ENCODE measurements around the gene BEX4. TPM values are rescaled to one million over a fixed set of nuclear protein-coding genes. Genes with fewer than 3 reads are reported as not detected.
A peak's percentile ranks its signal among the peaks of the same experiment; 100 is the strongest.
"Not testable (repeated sequence)": the region's sequence is repeated elsewhere in the genome, so short reads cannot be mapped to it uniquely, and the experiment has no call there.

Gene BEX4, protein sequence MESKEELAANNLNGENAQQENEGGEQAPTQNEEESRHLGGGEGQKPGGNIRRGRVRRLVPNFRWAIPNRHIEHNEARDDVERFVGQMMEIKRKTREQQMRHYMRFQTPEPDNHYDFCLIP
- total RNA-seq = 10 to 100 TPM in 1 of 3 donors, 1 to 10 TPM in 2; 8.5 to 10.7 (median 8.7) TPM

DNA sequence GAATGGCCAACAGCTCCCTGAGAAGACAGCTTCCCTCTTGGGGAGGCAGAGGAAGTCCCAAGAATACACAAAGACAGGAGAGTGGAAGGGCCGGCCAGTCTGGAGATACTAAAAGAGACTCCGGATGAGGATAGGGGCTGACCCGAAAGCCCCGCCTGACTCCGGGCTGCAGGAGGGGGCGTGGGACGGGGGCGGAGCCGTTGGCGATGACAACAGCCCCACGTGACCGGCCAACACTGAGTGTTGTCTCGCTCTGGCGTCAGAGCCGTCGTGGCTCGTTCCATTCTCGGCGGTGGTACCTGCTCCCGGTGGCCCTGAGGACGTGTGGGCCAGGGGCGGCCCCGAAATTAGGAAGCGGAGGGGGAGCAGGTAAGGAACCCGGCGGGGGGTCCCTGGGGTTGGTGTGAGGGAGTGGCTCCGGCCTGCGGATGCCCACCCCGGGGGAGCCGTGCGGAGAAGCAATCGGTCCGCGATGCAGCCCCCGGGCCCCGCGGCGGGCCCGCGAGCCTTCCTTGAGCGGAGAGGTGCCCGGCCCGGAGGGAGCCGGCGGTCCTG lies at the start of gene BEX4:
Gene BEX4 (plus strand): TSS at position 239 of the 555 bp plus-strand sequence. CDS start 1,046 bp downstream, outside the sequence.
- H3K9me3 Mint-ChIP-seq = no peaks in the 10 kb centered on the region
- H3K27me3 Mint-ChIP-seq (ENCODE audit: low read depth) = no peaks in the 10 kb centered on the region
- ATAC-seq (peak; percentile 92 to 96), DNase-seq (peak; percentile 77)
- peak within 1 kb of the TSS; percentile 83 for H3K4me3 Mint-ChIP-seq
- H3K36me3 Mint-ChIP-seq (ENCODE audit: insufficient read depth) = no peaks in the 10 kb centered on the region
- H3K4me1 Mint-ChIP-seq (ENCODE audit: low read depth) = peaks cover 14% of the 10 kb centered on the region

- Mint-ChIP-seq H3K9me3 (no peaks in the 10 kb centered on the region), H3K4me1 (ENCODE audit: low read depth) (no peaks in the 10 kb centered on the region), H3K4me3 (no peak overlapping the region), H3K36me3 (ENCODE audit: insufficient read depth) (no peaks in the 10 kb centered on the region), H3K27me3 (ENCODE audit: low read depth) (peaks cover 2% of the 10 kb centered on the region)
- no peak for ATAC-seq
- no peak for DNase-seq
Observed at GRCh38 chrX:103170216-103170615, 44.7 kb upstream of the BEX4 start.

DNA sequence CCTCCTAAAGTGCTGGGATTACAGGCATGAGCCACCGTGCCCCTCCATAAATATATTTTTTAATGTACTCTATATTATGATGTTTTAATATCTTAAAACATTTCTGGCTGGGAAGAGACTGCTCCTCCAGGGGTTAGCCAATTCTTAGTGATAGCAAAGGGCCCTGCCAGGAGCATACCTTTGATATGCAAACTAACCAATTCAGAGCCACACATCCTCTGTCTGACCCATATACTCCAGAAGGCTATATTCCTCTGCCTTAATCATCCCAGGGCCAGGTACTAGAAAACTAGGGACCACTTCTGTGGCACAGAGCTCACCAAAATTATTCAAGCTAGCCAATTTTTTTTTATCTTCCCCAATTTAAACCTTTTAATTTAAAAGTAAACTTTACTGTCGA lies 43.6 kb upstream of the BEX4 start:
- ATAC-seq (no peak), DNase-seq (no peak)
- peaks cover 3% of the 10 kb centered on the region for H3K4me1 Mint-ChIP-seq (ENCODE audit: low read depth)
- no peak overlapping the region for H3K4me3 Mint-ChIP-seq
- no peaks in the 10 kb centered on the region for H3K36me3 Mint-ChIP-seq (ENCODE audit: insufficient read depth)
- peaks cover 2% of the 10 kb centered on the region for H3K27me3 Mint-ChIP-seq (ENCODE audit: low read depth)
- no peaks in the 10 kb centered on the region for H3K9me3 Mint-ChIP-seq

DNA sequence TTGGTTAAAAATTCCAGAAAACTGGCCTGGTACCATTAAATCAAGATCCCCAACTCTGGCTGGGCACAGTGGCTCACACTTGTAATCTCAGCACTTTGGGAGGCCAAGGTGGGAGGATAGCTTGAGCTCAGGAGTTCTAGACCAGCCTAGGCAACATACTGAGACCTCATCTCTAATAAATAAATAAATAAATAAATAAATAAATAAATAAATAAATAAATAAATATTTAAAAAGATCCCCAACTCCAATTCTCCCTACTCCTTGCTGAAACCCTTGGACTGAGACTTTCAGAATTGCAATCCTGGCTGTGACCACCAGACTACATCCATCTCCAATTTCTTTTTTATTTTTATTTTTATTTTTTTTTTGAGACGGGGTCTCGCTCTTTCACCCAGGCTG lies 39.7 kb upstream of the BEX4 start:
- not testable (repeated sequence) for H3K36me3 Mint-ChIP-seq (ENCODE audit: insufficient read depth); DNase-seq; H3K4me3 Mint-ChIP-seq; H3K27me3 Mint-ChIP-seq (ENCODE audit: low read depth); ATAC-seq; H3K4me1 Mint-ChIP-seq (ENCODE audit: low read depth); H3K9me3 Mint-ChIP-seq

- peaks cover 2% of the 10 kb centered on the region for H3K27me3 Mint-ChIP-seq (ENCODE audit: low read depth)
- H3K4me1 Mint-ChIP-seq (ENCODE audit: low read depth) = peaks cover 3% of the 10 kb centered on the region
- H3K9me3 Mint-ChIP-seq = no peaks in the 10 kb centered on the region
- ATAC-seq = peak; percentile 41 to 51
- peak; percentile 39 for DNase-seq
- H3K4me3 Mint-ChIP-seq = peak overlapping the region; percentile 3
- no peaks in the 10 kb centered on the region for H3K36me3 Mint-ChIP-seq (ENCODE audit: insufficient read depth)
Observed at GRCh38 chrX:103175944-103176753, 38.8 kb upstream of the BEX4 start.

DNA sequence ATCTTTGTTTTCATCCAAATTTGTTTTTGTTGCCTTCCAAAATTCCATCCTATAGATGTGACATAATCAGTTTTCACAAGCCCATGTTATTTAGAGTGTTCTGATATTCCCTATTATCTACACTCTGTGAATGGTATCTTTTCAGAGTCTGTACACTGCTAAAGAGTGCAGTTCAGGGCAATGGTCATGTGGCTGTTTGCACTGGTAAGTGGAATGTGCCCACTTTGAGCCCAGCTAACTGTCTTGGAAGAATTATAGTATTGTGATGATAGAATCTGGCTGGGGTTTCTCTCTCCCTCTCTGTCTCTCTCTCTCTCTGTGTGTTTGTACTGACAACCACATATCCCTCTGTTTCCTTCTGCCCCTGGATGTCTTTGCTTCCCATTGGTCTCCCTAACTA lies 37.4 kb upstream of the BEX4 start:
- H3K36me3 Mint-ChIP-seq (ENCODE audit: insufficient read depth) = no peaks in the 10 kb centered on the region
- H3K4me1 Mint-ChIP-seq (ENCODE audit: low read depth) = peaks cover 3% of the 10 kb centered on the region
- no peak for ATAC-seq
- no peak overlapping the region for H3K4me3 Mint-ChIP-seq
- H3K9me3 Mint-ChIP-seq = no peaks in the 10 kb centered on the region
- peaks cover 2% of the 10 kb centered on the region for H3K27me3 Mint-ChIP-seq (ENCODE audit: low read depth)
- no peak for DNase-seq

GRCh38 chrX:103183912-103184311 lies 31.0 kb upstream of the BEX4 start:
- no peak for DNase-seq
- Mint-ChIP-seq H3K9me3 (no peaks in the 10 kb centered on the region), H3K36me3 (ENCODE audit: insufficient read depth) (no peaks in the 10 kb centered on the region), H3K4me1 (ENCODE audit: low read depth) (no peaks in the 10 kb centered on the region), H3K27me3 (ENCODE audit: low read depth) (peaks cover 2% of the 10 kb centered on the region), H3K4me3 (no peak overlapping the region)
- no peak for ATAC-seq

DNA sequence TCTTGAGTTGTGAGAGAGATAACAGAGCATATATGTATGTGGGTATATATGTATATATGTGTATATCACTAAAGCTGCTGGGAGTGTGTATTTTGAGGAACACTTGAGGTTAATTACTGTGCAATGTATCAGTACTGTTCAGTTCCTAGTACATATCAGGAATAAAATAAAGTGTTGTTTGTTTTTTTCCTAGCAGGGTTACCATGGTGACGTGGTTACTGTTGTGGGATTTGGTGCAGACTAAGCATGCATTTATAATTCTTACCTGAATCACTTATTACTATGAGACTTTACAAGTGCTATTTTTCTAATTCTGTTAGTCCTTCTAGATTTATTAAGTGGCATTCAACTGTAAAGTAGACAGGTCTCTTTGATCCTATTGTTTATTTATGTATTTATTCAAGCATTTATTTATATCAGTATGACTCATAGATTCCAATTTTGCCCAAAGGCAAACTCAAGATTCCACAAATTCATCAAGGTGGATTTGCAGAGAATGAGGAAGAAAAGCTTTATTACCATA lies 26.9 kb upstream of the BEX4 start:
- DNase-seq = no peak
- peaks cover 2% of the 10 kb centered on the region for H3K27me3 Mint-ChIP-seq (ENCODE audit: low read depth)
- H3K4me1 Mint-ChIP-seq (ENCODE audit: low read depth) = no peaks in the 10 kb centered on the region
- no peak overlapping the region for H3K4me3 Mint-ChIP-seq
- H3K9me3 Mint-ChIP-seq = no peaks in the 10 kb centered on the region
- H3K36me3 Mint-ChIP-seq (ENCODE audit: insufficient read depth) = no peaks in the 10 kb centered on the region
- no peak for ATAC-seq

DNA sequence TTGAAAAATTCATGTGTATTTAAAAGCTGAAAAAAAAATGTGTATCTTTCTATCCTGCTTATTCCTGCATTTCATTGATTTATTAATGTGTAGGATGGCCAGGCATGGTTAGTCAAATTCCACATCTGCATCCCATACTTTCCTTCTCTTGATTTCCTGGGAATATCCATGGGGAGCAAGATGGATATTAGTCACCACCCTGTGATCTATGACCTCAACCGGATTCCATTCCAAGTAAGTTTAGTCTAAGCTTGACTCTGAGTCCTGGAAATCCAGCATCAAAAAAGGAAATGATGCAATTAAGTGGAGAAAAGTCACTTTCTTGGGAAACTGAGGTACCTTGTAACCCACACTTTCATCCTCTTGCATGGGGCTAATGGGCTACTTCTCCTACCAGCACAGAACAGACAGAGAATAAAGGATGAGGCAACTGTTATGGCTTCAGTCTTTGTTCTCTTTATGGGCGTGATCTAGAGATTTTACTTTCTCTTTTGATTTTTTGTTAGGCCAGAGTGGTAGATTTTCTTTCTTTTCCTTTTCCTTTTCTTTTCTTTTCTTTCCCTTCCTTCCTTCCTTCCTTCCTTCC lies 17.1 kb upstream of the BEX4 start:
- Mint-ChIP-seq H3K9me3 (no peaks in the 10 kb centered on the region), H3K4me1 (ENCODE audit: low read depth) (no peaks in the 10 kb centered on the region), H3K4me3 (no peak overlapping the region), H3K27me3 (ENCODE audit: low read depth) (peaks cover 8% of the 10 kb centered on the region), H3K36me3 (ENCODE audit: insufficient read depth) (no peaks in the 10 kb centered on the region)
- ATAC-seq (no peak), DNase-seq (no peak)

DNA sequence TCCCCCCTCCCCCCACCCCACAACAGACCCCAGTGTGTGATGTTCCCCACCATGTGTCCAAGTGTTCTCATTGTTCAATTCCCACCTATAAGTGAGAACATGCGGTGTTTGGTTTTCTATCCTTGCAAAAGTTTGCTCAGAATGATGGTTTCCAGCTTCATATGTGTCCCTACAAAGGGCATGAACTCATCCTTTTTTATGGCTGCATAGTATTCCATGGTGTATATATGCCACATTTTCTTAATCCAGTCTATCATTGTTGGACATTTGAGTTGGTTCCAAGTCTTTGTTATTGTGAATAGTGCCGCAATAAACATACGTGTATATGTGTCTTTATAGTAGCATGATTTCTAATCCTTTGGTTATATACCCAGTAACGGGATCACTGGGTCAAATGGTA lies 16.2 kb upstream of the BEX4 start:
- not testable (repeated sequence) for H3K9me3 Mint-ChIP-seq

DNA sequence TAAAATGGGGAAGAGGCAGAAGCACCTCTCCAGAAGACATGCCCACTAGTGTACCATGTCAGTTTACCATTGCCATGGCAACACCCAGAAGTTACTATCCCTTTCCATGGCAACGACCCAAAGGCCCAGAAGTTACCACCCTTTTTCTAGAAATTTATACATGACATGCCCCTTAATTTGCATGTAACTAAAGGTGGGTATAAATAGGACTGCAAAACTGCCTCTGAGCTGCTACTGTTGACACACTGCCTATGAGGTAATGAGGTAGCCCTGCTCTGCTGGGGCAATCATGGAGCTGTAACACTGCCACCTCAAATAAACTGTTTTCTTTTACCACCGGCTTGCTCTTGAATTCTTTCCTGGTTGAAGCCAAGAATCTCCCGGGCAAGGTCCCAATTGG lies 13.9 kb upstream of the BEX4 start:
- H3K4me1 Mint-ChIP-seq (ENCODE audit: low read depth) = no peaks in the 10 kb centered on the region
- H3K36me3 Mint-ChIP-seq (ENCODE audit: insufficient read depth) = no peaks in the 10 kb centered on the region
- peaks cover 2% of the 10 kb centered on the region for H3K27me3 Mint-ChIP-seq (ENCODE audit: low read depth)
- DNase-seq = no peak
- ATAC-seq = no peak
- no peak overlapping the region for H3K4me3 Mint-ChIP-seq
- H3K9me3 Mint-ChIP-seq = no peaks in the 10 kb centered on the region

More for the DNA sequence above, 16.2 kb upstream of the BEX4 start:
- DNase-seq; H3K4me1 Mint-ChIP-seq (ENCODE audit: low read depth); ATAC-seq; H3K36me3 Mint-ChIP-seq (ENCODE audit: insufficient read depth); H3K27me3 Mint-ChIP-seq (ENCODE audit: low read depth); H3K4me3 Mint-ChIP-seq: not testable (repeated sequence)

DNA sequence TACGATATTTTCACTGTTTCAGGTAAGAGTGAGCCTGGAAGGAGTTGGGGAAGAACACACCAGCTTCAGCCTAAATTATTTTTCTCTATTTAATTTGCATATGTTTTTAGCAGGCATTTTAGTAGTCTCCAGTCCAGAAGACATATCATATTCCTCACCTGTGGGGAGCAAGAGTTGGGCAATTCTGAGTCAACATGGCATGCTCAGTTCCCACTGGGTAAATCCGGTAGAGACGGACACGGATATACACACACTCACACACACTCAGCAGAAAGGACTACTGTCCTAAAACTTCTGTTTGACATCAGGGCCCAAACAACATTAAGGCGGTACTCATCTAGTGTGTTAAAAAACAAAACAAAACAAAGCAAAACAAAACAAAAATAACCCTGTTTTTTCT lies 4.9 kb upstream of the BEX4 start:
- no peaks in the 10 kb centered on the region for H3K27me3 Mint-ChIP-seq (ENCODE audit: low read depth)
- H3K4me1 Mint-ChIP-seq (ENCODE audit: low read depth) = peaks cover 5% of the 10 kb centered on the region

GRCh38 chrX:103211012-103211715 lies 3.7 kb upstream of the BEX4 start:
- no peaks in the 10 kb centered on the region for H3K36me3 Mint-ChIP-seq (ENCODE audit: insufficient read depth)
- no peak overlapping the region for H3K4me3 Mint-ChIP-seq
- DNase-seq (peak; percentile 28), ATAC-seq (no peak)
- H3K9me3 Mint-ChIP-seq = no peaks in the 10 kb centered on the region
- peaks cover 9% of the 10 kb centered on the region for H3K4me1 Mint-ChIP-seq (ENCODE audit: low read depth)
- no peaks in the 10 kb centered on the region for H3K27me3 Mint-ChIP-seq (ENCODE audit: low read depth)

More for the DNA sequence above, 4.9 kb upstream of the BEX4 start:
- no peaks in the 10 kb centered on the region for H3K36me3 Mint-ChIP-seq (ENCODE audit: insufficient read depth)
- H3K9me3 Mint-ChIP-seq = no peaks in the 10 kb centered on the region
- no peak for ATAC-seq
- no peak overlapping the region for H3K4me3 Mint-ChIP-seq
- DNase-seq = no peak

Data from activated T-cell treated with anti-CD3 and anti-CD28 coated beads, Interleukin-2, amount 50 U/mL, for 4 hours (primary cell).